ENCODE data around the gene PTPRU.

DNA sequence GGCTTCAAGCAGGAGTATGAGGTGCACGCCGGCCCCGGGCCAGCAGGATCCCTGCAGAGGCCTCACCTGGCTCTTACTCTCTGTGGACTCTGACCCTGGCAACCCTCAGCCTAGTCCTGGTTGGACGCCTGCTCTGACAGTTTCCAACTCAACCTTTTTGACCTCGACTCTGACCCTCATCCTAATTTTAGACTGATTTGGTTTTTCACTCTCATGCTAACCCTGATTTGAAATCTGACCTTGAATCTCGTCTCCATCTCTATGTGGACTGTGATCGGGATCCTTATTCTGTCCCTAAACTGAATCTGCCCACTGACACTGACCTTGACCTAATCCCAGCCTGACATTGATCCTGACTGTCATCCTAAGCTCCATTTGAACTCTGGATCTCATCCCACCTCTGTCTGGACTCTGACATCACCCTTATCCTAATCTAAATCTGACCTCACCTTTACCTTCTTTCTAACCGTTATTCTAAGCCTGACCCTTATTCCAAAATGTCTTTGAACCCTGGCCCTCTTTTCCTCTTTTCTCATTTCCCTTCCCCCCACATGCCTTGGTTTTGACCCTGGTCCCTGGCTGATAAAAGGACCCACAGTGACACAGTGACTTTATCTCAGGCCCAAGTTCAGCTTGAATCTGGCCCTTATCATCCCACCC, 67.8 kb downstream of the PTPRU start:
- TF ChIP-seq RARB (CRISPR knock-in tag; IDR thresholded peaks at IDR 0.05) = no peak
- TF ChIP-seq JUN (IDR thresholded peaks at IDR 0.05) = no peak
- no peak for TF ChIP-seq POLR2A (IDR thresholded peaks at IDR 0.05; ENCODE audit: low read length)
- TF ChIP-seq, protein P1, sequence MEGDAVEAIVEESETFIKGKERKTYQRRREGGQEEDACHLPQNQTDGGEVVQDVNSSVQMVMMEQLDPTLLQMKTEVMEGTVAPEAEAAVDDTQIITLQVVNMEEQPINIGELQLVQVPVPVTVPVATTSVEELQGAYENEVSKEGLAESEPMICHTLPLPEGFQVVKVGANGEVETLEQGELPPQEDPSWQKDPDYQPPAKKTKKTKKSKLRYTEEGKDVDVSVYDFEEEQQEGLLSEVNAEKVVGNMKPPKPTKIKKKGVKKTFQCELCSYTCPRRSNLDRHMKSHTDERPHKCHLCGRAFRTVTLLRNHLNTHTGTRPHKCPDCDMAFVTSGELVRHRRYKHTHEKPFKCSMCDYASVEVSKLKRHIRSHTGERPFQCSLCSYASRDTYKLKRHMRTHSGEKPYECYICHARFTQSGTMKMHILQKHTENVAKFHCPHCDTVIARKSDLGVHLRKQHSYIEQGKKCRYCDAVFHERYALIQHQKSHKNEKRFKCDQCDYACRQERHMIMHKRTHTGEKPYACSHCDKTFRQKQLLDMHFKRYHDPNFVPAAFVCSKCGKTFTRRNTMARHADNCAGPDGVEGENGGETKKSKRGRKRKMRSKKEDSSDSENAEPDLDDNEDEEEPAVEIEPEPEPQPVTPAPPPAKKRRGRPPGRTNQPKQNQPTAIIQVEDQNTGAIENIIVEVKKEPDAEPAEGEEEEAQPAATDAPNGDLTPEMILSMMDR (IDR thresholded peaks at IDR 0.05) = no peak
- no peak for TF ChIP-seq CEBPB (IDR thresholded peaks at IDR 0.05)
- TF ChIP-seq, protein P2, sequence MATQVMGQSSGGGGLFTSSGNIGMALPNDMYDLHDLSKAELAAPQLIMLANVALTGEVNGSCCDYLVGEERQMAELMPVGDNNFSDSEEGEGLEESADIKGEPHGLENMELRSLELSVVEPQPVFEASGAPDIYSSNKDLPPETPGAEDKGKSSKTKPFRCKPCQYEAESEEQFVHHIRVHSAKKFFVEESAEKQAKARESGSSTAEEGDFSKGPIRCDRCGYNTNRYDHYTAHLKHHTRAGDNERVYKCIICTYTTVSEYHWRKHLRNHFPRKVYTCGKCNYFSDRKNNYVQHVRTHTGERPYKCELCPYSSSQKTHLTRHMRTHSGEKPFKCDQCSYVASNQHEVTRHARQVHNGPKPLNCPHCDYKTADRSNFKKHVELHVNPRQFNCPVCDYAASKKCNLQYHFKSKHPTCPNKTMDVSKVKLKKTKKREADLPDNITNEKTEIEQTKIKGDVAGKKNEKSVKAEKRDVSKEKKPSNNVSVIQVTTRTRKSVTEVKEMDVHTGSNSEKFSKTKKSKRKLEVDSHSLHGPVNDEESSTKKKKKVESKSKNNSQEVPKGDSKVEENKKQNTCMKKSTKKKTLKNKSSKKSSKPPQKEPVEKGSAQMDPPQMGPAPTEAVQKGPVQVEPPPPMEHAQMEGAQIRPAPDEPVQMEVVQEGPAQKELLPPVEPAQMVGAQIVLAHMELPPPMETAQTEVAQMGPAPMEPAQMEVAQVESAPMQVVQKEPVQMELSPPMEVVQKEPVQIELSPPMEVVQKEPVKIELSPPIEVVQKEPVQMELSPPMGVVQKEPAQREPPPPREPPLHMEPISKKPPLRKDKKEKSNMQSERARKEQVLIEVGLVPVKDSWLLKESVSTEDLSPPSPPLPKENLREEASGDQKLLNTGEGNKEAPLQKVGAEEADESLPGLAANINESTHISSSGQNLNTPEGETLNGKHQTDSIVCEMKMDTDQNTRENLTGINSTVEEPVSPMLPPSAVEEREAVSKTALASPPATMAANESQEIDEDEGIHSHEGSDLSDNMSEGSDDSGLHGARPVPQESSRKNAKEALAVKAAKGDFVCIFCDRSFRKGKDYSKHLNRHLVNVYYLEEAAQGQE (IDR thresholded peaks at IDR 0.05) = no peak
- no peak for TF ChIP-seq RAD21 (conservative IDR thresholded peaks at IDR 0.05 in 1 of 2, IDR thresholded peaks at IDR 0.05 in 1 of 2)
- TF ChIP-seq, protein P3, sequence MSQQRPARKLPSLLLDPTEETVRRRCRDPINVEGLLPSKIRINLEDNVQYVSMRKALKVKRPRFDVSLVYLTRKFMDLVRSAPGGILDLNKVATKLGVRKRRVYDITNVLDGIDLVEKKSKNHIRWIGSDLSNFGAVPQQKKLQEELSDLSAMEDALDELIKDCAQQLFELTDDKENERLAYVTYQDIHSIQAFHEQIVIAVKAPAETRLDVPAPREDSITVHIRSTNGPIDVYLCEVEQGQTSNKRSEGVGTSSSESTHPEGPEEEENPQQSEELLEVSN (IDR thresholded peaks at IDR 0.05; ENCODE audit: borderline replicate concordance, low read depth) = no peak
- TF ChIP-seq, protein P4, sequence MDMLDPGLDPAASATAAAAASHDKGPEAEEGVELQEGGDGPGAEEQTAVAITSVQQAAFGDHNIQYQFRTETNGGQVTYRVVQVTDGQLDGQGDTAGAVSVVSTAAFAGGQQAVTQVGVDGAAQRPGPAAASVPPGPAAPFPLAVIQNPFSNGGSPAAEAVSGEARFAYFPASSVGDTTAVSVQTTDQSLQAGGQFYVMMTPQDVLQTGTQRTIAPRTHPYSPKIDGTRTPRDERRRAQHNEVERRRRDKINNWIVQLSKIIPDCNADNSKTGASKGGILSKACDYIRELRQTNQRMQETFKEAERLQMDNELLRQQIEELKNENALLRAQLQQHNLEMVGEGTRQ (IDR thresholded peaks at IDR 0.05) = no peak
- TF ChIP-seq SMC3 (IDR thresholded peaks at IDR 0.05) = no peak
- no peak for TF ChIP-seq BHLHE40 (IDR thresholded peaks at IDR 0.05; ENCODE audit: low read depth, low read length)
